ENCODE data around the gene CYP3A4. TPM values are rescaled to one million over a fixed set of nuclear protein-coding genes. Genes with fewer than 3 reads are reported as not detected.

The CYP3A4 gene
- total RNA-seq, 1 experiment from 2014 or later: not detected

- H3K27me3 ChIP-seq (ENCODE audit: low read length): peaks cover 36% of the 10 kb centered on the region; the same call in 1 of the 2 replicates
- DNase-seq: no peak
- H3K4me2 ChIP-seq (ENCODE audit: low read length): no peak overlapping the region
- BruUV-seq (replicated peaks): no TSS peak
- no peak overlapping the region for H2AFZ ChIP-seq (ENCODE audit: low read length)
- TF ChIP-seq EZH2 (IDR thresholded peaks at IDR 0.05; ENCODE audit: low read length, unreplicated experiment) (no peak), CTCF (conservative IDR thresholded peaks at IDR 0.05; ENCODE audit: low read depth, low read length) (no peak), EZH2phosphoT487 (IDR thresholded peaks at IDR 0.05; ENCODE audit: borderline replicate concordance, low read length) (no peak)
- no peak overlapping the region for H3K9ac ChIP-seq (ENCODE audit: low read length)
- H3F3A ChIP-seq (ENCODE audit: low read length, unreplicated experiment): no peaks in the 10 kb centered on the region
- H3K4me3 ChIP-seq (ENCODE audit: low read length): no peak overlapping the region
- CTCF ChIA-PET: interaction anchor here (0.7 kb wide), 1 partner anchor 198 kb away, joined by 3 read pairs; no protein-coding TSS in a partner anchor
- H3K79me2 ChIP-seq (ENCODE audit: low read length): no peaks in the 10 kb centered on the region
- H3K9me3 ChIP-seq (ENCODE audit: low read length): no peaks in the 10 kb centered on the region
- no peaks in the 10 kb centered on the region for H3K9me2 ChIP-seq (replicated peaks; ENCODE audit: low read length)
- POLR2A ChIA-PET (ENCODE audit: unreplicated experiment): no interaction called here
- H4K20me1 ChIP-seq (ENCODE audit: low read length): no peaks in the 10 kb centered on the region
- ATAC-seq: no peak
- H3K27ac ChIP-seq (ENCODE audit: low read length): no peak overlapping the region
- H3K36me3 ChIP-seq (ENCODE audit: low read depth, low read length): no peaks in the 10 kb centered on the region
- intact Hi-C loops (cut with micrococcal nuclease): loop anchor here (10.0 kb wide), 2 partner anchors 305 to 1555 kb away; no protein-coding TSS in a partner anchor
- H3K4me1 ChIP-seq (ENCODE audit: insufficient read depth, low read length): no peaks in the 10 kb centered on the region
Observed at GRCh38 chr7:99829524-99830160, 45.7 kb upstream of the CYP3A4 start.

GRCh38 chr7:99828811-99829210 is 44.8 kb upstream of the CYP3A4 start:
- TF ChIP-seq EZH2phosphoT487 (IDR thresholded peaks at IDR 0.05; ENCODE audit: borderline replicate concordance, low read length) (no peak), EZH2 (IDR thresholded peaks at IDR 0.05; ENCODE audit: low read length, unreplicated experiment) (no peak), CTCF (conservative IDR thresholded peaks at IDR 0.05; ENCODE audit: low read depth, low read length) (no peak)
- DNase-seq: no peak
- Histone ChIP-seq H3K27me3 (ENCODE audit: low read length) (peaks cover 38% of the 10 kb centered on the region), H3K9me3 (ENCODE audit: low read length) (no peaks in the 10 kb centered on the region), H3F3A (ENCODE audit: low read length, unreplicated experiment) (no peaks in the 10 kb centered on the region), H3K4me3 (ENCODE audit: low read length) (no peak overlapping the region), H3K36me3 (ENCODE audit: low read depth, low read length) (no peaks in the 10 kb centered on the region), H3K79me2 (ENCODE audit: low read length) (no peaks in the 10 kb centered on the region), H3K4me2 (ENCODE audit: low read length) (no peak overlapping the region), H3K9me2 (replicated peaks; ENCODE audit: low read length) (no peaks in the 10 kb centered on the region), H2AFZ (ENCODE audit: low read length) (no peak overlapping the region), H4K20me1 (ENCODE audit: low read length) (no peaks in the 10 kb centered on the region), H3K9ac (ENCODE audit: low read length) (no peak overlapping the region), H3K27ac (ENCODE audit: low read length) (no peak overlapping the region), H3K4me1 (ENCODE audit: insufficient read depth, low read length) (no peaks in the 10 kb centered on the region)
- intact Hi-C loops (cut with micrococcal nuclease): loop anchor here (10.0 kb wide), 1 partner anchor 1554 kb away; no protein-coding TSS in a partner anchor
- CTCF ChIA-PET: interaction anchor here (0.6 to 0.7 kb wide), 2 partner anchors 197 to 225 kb away, joined by 3 to 4 read pairs; no protein-coding TSS in a partner anchor
- BruUV-seq (replicated peaks): no TSS peak
- no peak for ATAC-seq
- POLR2A ChIA-PET (ENCODE audit: unreplicated experiment): no interaction called here
